Liver (tissue), 9 donors: ENCODE results near the gene DOK3. TPM values are rescaled to one million over a fixed set of nuclear protein-coding genes. Genes with fewer than 3 reads are reported as not detected.

Experiments
- DNase-seq: peaks from one replicate; pipeline ENCODE4 v3.0.0-alpha.2; 2017; ENCODE audit warnings: low spot score
- H3K27ac ChIP-seq, 2 donors: one replicate each; pipeline ENCODE4 v1.7.0; 2013; ENCODE audit warnings: inconsistent platforms in 2 of 2, low read length in 2 of 2, control low read depth in 1 of 2, low read depth in 1 of 2, mild to moderate bottlenecking in 1 of 2
- H3K27me3 ChIP-seq, 4 donors: one replicate each; pipeline versions ENCODE4 v1.6.1 to v1.7.0; 2013; ENCODE audit warnings: low read length in 3 of 4, inconsistent platforms in 1 of 4, mild to moderate bottlenecking in 1 of 4, moderate library complexity in 1 of 4; ENCODE audit not compliant: control insufficient read depth in 4 of 4, insufficient read depth in 4 of 4
- H3K36me3 ChIP-seq, 4 donors: one replicate each; pipeline versions ENCODE4 v1.6.1 to v1.7.0; 2013; ENCODE audit warnings: low read length in 3 of 4, mild to moderate bottlenecking in 3 of 4, low read depth in 1 of 4, moderate library complexity in 1 of 4; ENCODE audit not compliant: control insufficient read depth in 4 of 4, insufficient read depth in 3 of 4
- H3K4me1 ChIP-seq, 4 donors: one replicate each; pipeline versions ENCODE4 v1.6.1 to v1.7.0; 2013; ENCODE audit warnings: low read length in 3 of 4, mild to moderate bottlenecking in 3 of 4, moderate library complexity in 1 of 4; ENCODE audit not compliant: control insufficient read depth in 4 of 4, insufficient read depth in 4 of 4
- H3K4me3 ChIP-seq, 3 donors: one replicate each; pipeline versions ENCODE4 v1.6.1 to v1.7.0; 2013; ENCODE audit warnings: low read length in 3 of 3, control low read depth in 1 of 3, low read depth in 1 of 3, mild to moderate bottlenecking in 1 of 3
- H3K9ac ChIP-seq, 2 donors: one replicate each; pipeline ENCODE4 v1.7.0; 2013; ENCODE audit warnings: low read length in 2 of 2, mild to moderate bottlenecking in 2 of 2, moderate library complexity in 2 of 2, control low read depth in 1 of 2, low read depth in 1 of 2
- H3K9me3 ChIP-seq, 4 donors: one replicate each; pipeline versions ENCODE4 v1.6.1 to v1.7.0; 2013; ENCODE audit warnings: low read length in 3 of 4; ENCODE audit not compliant: control insufficient read depth in 4 of 4
- EGR1 ChIP-seq, 2 donors: IDR thresholded peaks; 2 replicates each; pipeline ENCODE4 v1.6.1; 2016 to 2018; ENCODE audit warnings: antibody characterized with exemption in 2 of 2, low read depth in 2 of 2
- FOXA1 ChIP-seq: IDR thresholded peaks from 2 replicates; pipeline ENCODE4 v1.6.1; 2016; ENCODE audit warnings: antibody characterized with exemption
- FOXA2 ChIP-seq: IDR thresholded peaks from 2 replicates; pipeline ENCODE4 v1.6.1; 2016; ENCODE audit warnings: antibody characterized with exemption
- GABPA ChIP-seq, 2 donors: IDR thresholded peaks in 1 of 2; conservative IDR thresholded peaks in 1 of 2; 2 replicates each; pipeline ENCODE4 v1.6.1; 2016; ENCODE audit warnings: antibody characterized with exemption in 2 of 2, mild to moderate bottlenecking in 1 of 2, moderate library complexity in 1 of 2
- HNF4A ChIP-seq, 2 donors: conservative IDR thresholded peaks; 2 replicates each; pipeline ENCODE4 v1.6.1; 2016; ENCODE audit warnings: antibody characterized with exemption in 2 of 2, mild to moderate bottlenecking in 2 of 2
- HNF4G ChIP-seq: IDR thresholded peaks from 2 replicates; pipeline ENCODE4 v1.6.1; 2016; ENCODE audit warnings: antibody characterized with exemption
- JUND ChIP-seq, 2 donors: IDR thresholded peaks; 2 replicates each; pipeline ENCODE4 v1.6.1; 2016; ENCODE audit warnings: antibody characterized with exemption in 2 of 2
- NR2F2 ChIP-seq: IDR thresholded peaks from 2 replicates; pipeline ENCODE4 v1.6.1; 2016; ENCODE audit warnings: antibody characterized with exemption
- RAD21 ChIP-seq, 2 donors: IDR thresholded peaks; 2 replicates each; pipeline ENCODE4 v1.6.1; 2016; ENCODE audit warnings: antibody characterized with exemption in 2 of 2, mild to moderate bottlenecking in 2 of 2
- RXRA ChIP-seq, 2 donors: IDR thresholded peaks; 2 replicates each; pipeline ENCODE4 v1.6.1; 2017 to 2018; ENCODE audit warnings: antibody characterized with exemption in 2 of 2, mild to moderate bottlenecking in 1 of 2
- SP1 ChIP-seq: IDR thresholded peaks from 2 replicates; pipeline ENCODE4 v1.6.1; 2018; ENCODE audit warnings: antibody characterized with exemption, mild to moderate bottlenecking
- TAF1 ChIP-seq: conservative IDR thresholded peaks from 2 replicates; pipeline ENCODE4 v1.6.1; 2016; ENCODE audit warnings: antibody characterized with exemption, mild to moderate bottlenecking
- YY1 ChIP-seq: IDR thresholded peaks from 2 replicates; pipeline ENCODE4 v1.6.1; 2016; ENCODE audit warnings: antibody characterized with exemption, mild to moderate bottlenecking
- WGBS: extraction: QIAGEN DNeasy Blood & Tissue Kit; methylation state at CpG from one replicate; pipeline ENCODE4 v1.1.7; 2013; 5-methylcytosine and 5-hydroxymethylcytosine counted together
- polyA plus RNA-seq, 2 donors: library from polyadenylated mRNA; stranded (reverse) in 1 of 2; unstranded in 1 of 2; fragments of 200-250 nt in 1 of 2; fragments of >200 nt in 1 of 2; fragmentation: Nextera tagmentation in 1 of 2; extraction: Ambion mirVana in 1 of 2; gene quantifications; one replicate each; pipeline versions ENCODE4 v1.2.1 to v1.2.3, GENCODE V29; 2013 to 2015
- total RNA-seq, 2 donors: library from RNA; depleted of rRNA; stranded (reverse); fragments of >200 nt; gene quantifications; one replicate each; pipeline ENCODE4 v1.2.3, GENCODE V29; 2014
- TF ChIP-seq, protein P1 (sequence below): fragments of 150-350 bp; IDR thresholded peaks from 2 replicates; pipeline ENCODE4 v1.5.1; 2017; ENCODE audit warnings: improper control_type of control experiment, low read depth, low read length; ENCODE audit not compliant: missing input control
- TF ChIP-seq, protein P2 (sequence below): IDR thresholded peaks from 2 replicates; pipeline ENCODE4 v1.6.1; 2016; ENCODE audit warnings: antibody characterized with exemption, mild to moderate bottlenecking
- TF ChIP-seq, protein P3 (sequence below): IDR thresholded peaks from 2 replicates; pipeline ENCODE4 v1.6.1; 2016; ENCODE audit warnings: antibody characterized with exemption
- TF ChIP-seq, protein P4 (sequence below): IDR thresholded peaks from 2 replicates; pipeline ENCODE4 v1.6.1; 2016; ENCODE audit warnings: antibody characterized with exemption
- TF ChIP-seq, protein P5 (sequence below): IDR thresholded peaks from 2 replicates; pipeline ENCODE4 v1.6.1; 2016; ENCODE audit warnings: antibody characterized with exemption
- donor health status: healthy.
- donor health status: healthy.
- donor health status: healthy.
- donor health status: healthy.
- donor health status: healthy.

Gene DOK3
- total and polyA plus RNA-seq, 4 donors, result 1.7 to 19.2 (median 6.6) TPM

DNA sequence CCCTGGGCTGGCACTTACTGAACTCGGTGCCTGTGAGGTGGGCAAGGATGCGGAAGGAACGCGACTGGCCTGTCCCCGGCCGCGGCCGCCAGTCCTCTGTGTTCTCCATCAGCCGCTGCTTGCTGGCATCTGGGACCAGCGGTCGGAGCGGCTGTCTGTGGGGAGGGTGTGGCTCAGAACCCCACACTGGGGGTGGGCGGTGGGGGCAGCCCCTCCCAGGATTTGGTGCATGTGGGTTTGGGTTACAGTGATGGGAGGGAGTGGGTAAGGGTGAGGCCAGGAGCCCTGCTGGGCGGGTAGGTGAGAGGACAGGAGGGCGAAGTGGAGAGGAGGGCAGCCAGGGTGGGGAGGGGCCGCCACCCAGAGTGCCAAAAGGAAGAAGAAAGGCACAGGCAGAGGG lies 18.6 kb downstream of the DOK3 start:
- no peak for DNase-seq
- whole genome bisulfite sequencing, result 94% methylated on average over 16 of the region's 16 CpGs
- TF ChIP-seq NR2F2 (no peak), RXRA (IDR thresholded peaks at IDR 0.05) (no peak), SP1 (no peak), FOXA2 (no peak), TAF1 (no peak), YY1 (no peak), HNF4A (conservative IDR thresholded peaks at IDR 0.05) (no peak), EGR1 (IDR thresholded peaks at IDR 0.05; ENCODE audit: low read depth in 2 of 2) (no peak), JUND (IDR thresholded peaks at IDR 0.05) (no peak), FOXA1 (no peak), HNF4G (no peak), GABPA (IDR thresholded peaks at IDR 0.05 in 1 of 2, conservative IDR thresholded peaks at IDR 0.05 in 1 of 2) (no peak), RAD21 (IDR thresholded peaks at IDR 0.05) (no peak)
- TF ChIP-seq, protein P1, sequence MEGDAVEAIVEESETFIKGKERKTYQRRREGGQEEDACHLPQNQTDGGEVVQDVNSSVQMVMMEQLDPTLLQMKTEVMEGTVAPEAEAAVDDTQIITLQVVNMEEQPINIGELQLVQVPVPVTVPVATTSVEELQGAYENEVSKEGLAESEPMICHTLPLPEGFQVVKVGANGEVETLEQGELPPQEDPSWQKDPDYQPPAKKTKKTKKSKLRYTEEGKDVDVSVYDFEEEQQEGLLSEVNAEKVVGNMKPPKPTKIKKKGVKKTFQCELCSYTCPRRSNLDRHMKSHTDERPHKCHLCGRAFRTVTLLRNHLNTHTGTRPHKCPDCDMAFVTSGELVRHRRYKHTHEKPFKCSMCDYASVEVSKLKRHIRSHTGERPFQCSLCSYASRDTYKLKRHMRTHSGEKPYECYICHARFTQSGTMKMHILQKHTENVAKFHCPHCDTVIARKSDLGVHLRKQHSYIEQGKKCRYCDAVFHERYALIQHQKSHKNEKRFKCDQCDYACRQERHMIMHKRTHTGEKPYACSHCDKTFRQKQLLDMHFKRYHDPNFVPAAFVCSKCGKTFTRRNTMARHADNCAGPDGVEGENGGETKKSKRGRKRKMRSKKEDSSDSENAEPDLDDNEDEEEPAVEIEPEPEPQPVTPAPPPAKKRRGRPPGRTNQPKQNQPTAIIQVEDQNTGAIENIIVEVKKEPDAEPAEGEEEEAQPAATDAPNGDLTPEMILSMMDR, result no peak
- TF ChIP-seq, protein P2, sequence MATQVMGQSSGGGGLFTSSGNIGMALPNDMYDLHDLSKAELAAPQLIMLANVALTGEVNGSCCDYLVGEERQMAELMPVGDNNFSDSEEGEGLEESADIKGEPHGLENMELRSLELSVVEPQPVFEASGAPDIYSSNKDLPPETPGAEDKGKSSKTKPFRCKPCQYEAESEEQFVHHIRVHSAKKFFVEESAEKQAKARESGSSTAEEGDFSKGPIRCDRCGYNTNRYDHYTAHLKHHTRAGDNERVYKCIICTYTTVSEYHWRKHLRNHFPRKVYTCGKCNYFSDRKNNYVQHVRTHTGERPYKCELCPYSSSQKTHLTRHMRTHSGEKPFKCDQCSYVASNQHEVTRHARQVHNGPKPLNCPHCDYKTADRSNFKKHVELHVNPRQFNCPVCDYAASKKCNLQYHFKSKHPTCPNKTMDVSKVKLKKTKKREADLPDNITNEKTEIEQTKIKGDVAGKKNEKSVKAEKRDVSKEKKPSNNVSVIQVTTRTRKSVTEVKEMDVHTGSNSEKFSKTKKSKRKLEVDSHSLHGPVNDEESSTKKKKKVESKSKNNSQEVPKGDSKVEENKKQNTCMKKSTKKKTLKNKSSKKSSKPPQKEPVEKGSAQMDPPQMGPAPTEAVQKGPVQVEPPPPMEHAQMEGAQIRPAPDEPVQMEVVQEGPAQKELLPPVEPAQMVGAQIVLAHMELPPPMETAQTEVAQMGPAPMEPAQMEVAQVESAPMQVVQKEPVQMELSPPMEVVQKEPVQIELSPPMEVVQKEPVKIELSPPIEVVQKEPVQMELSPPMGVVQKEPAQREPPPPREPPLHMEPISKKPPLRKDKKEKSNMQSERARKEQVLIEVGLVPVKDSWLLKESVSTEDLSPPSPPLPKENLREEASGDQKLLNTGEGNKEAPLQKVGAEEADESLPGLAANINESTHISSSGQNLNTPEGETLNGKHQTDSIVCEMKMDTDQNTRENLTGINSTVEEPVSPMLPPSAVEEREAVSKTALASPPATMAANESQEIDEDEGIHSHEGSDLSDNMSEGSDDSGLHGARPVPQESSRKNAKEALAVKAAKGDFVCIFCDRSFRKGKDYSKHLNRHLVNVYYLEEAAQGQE, result no peak
- TF ChIP-seq, protein P3, sequence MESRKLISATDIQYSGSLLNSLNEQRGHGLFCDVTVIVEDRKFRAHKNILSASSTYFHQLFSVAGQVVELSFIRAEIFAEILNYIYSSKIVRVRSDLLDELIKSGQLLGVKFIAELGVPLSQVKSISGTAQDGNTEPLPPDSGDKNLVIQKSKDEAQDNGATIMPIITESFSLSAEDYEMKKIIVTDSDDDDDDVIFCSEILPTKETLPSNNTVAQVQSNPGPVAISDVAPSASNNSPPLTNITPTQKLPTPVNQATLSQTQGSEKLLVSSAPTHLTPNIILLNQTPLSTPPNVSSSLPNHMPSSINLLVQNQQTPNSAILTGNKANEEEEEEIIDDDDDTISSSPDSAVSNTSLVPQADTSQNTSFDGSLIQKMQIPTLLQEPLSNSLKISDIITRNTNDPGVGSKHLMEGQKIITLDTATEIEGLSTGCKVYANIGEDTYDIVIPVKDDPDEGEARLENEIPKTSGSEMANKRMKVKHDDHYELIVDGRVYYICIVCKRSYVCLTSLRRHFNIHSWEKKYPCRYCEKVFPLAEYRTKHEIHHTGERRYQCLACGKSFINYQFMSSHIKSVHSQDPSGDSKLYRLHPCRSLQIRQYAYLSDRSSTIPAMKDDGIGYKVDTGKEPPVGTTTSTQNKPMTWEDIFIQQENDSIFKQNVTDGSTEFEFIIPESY, result no peak
- TF ChIP-seq, protein P4, sequence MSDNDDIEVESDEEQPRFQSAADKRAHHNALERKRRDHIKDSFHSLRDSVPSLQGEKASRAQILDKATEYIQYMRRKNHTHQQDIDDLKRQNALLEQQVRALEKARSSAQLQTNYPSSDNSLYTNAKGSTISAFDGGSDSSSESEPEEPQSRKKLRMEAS, result no peak
- TF ChIP-seq, protein P5, sequence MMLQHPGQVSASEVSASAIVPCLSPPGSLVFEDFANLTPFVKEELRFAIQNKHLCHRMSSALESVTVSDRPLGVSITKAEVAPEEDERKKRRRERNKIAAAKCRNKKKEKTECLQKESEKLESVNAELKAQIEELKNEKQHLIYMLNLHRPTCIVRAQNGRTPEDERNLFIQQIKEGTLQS, result no peak
- H3K36me3 ChIP-seq, result peaks cover 0 to 4% (median under 1%) of the 10 kb centered on the region in 4 donors
- no peak overlapping the region for H3K9ac ChIP-seq
- no peak overlapping the region for H3K27ac ChIP-seq
- H3K27me3 ChIP-seq, result no peaks in the 10 kb centered on the region
- H3K9me3 ChIP-seq, result no peaks in the 10 kb centered on the region
- peaks cover 0 to 8% (median 1%) of the 10 kb centered on the region in 4 donors for H3K4me1 ChIP-seq
- no peak overlapping the region for H3K4me3 ChIP-seq
